ENCODE measurements around the gene ZNF175.

Gene ZNF175

GRCh38 chr19:51570962-51571575 lies at the start of gene ZNF175:
TSS of gene ZNF175 (plus strand) at chr19:51571283. CDS start at chr19:51573330, 2,047 bp downstream.
- peak; percentile 90 for DNase-seq

GRCh38 chr19:51521357-51521756 lies 49.7 kb upstream of the ZNF175 start:
- no peak for DNase-seq

DNA sequence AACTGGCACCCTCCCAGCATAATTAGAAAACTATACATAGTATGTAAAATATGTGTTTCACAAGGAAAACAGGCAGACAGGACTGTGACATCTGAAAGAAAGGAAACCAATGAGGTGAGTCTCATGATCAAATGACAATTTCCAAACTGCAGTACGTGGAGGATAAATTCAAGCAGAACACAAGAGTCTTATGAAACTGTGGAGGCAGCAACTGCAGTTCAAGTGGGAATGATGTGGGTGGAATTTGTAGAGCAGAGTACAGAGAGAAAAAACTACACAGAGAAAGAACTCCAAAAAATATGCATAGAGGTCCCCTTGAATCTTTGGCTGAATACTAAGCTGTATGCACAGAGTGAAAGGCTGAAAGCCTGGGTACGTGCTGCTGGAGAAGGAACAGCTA lies 49.3 kb upstream of the ZNF175 start:
- DNase-seq = no peak

GRCh38 chr19:51524666-51525264 lies 46.3 kb upstream of the ZNF175 start:
- DNase-seq = no peak

DNA sequence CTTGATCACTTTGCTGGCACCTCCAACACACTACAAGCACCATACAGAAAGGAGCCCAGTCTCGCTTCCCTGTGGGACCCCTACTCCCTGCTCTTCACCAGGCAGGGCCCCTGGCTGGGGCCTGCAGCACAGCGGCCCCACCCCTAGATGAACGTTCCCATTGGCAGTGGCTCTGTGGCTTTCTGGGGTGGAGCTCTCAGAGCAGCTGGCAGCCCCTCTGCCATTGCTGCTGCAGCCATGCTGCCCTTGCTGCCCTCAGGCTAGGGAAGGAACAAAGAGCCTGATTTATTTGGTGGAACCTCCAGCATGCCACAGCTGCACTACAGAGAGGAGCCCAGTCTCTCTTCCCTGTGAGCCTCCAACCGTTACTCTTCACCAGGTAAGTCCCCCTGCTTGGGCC lies 45.4 kb upstream of the ZNF175 start:
- DNase-seq = no peak

- no peak for DNase-seq
Measured at GRCh38 chr19:51529301-51529700, 41.8 kb upstream of the ZNF175 start.

DNA sequence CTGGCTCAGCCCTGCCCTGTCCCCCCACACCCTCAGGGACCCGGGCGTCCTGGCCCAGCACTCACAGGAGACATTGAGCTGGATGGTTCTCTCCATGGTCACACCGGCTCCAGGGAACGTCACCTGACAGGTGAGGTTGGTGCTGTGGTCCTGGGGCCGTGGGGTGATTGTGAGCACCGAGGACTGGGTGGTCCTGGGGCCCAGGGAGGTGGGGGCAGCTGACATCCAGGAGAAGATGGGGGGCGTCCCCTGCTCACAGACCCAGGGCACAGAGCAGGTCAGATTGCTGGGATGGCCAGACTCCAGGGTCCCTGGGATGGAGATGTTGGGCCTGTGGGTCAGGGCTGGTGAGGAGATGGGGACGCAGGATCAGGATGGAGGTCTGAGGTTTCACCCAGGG lies 40.5 kb upstream of the ZNF175 start:
- DNase-seq = no peak

GRCh38 chr19:51531349-51532315 lies 39.5 kb upstream of the ZNF175 start, which contains the start of gene SIGLEC6:
TSS of gene SIGLEC6 (minus strand) at chr19:51531670. CDS start at chr19:51531648, 22 bp downstream.
- DNase-seq = peak; percentile 37

GRCh38 chr19:51535535-51535934 lies 35.5 kb upstream of the ZNF175 start:
- no peak for DNase-seq

GRCh38 chr19:51539821-51540366 lies 31.2 kb upstream of the ZNF175 start:
- DNase-seq = no peak

DNA sequence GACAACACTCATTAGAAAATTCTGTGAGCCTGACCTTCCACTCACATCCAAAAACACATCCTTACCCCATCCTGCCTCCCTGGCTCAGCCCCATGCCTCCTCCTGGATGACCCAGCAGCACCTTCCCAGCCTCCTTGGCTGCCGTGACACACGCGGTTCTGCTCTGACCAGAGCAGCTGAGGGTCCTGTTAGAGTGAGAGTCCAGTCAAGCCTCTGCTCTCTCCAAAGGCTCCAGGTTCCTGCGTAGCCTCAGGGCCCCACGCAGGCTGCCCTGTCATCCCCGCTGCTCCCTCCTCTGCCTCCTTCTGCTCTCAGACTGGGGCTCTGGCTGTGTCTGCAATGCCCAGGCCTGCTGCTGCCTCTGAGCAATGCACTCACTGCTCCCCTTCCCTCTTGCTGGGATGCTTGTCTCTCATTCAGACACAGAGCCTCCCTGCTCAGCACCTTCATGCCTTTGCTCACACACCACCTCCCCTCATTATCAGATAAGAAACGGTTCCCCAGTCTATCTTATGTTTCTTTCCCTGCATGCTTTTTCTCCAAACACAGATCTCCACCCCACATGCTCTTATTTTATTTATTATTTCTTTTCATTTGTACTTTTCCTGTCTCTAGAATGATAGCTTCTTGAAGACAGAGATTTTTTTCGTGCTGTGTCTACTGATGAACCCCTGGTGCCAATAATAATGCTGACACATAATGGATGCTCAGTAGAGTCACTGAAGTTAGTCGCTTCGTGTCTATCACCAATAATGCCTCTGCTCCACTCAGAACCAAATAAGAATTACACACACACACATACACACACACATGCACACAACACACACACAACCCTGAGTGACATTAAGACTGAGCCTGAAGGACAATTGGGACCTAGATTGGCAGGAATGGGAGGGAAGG lies 29.4 kb upstream of the ZNF175 start:
- DNase-seq = no peak

- DNase-seq = no peak
Measured at GRCh38 chr19:51542699-51543098, 28.4 kb upstream of the ZNF175 start.

DNA sequence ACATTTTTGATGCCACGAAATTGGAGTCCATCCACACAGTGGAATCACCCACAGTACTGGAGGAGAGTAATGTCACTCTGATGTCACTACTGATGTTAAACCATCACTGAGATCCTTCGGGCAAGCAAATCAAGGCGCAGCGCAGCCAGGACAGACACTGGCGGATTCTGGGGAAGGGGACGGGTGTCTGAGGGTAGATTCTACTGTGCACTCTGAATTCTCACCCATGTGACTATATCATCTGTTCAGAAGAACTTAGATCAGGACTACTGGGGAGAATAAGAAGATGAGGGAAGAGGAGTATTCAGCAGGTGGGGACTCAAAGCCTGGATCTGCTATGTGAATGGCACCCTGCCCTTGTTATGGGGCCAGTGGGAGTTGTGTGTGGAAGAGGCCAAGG lies 27.0 kb upstream of the ZNF175 start:
- DNase-seq = no peak

- DNase-seq = no peak
Measured at GRCh38 chr19:51546107-51546649, 24.9 kb upstream of the ZNF175 start.

GRCh38 chr19:51546650-51547396 lies 24.3 kb upstream of the ZNF175 start:
- no peak for DNase-seq

- DNase-seq = no peak
Measured at GRCh38 chr19:51547397-51548212, 23.5 kb upstream of the ZNF175 start.

- DNase-seq = no peak
Measured at GRCh38 chr19:51548213-51548651, 22.9 kb upstream of the ZNF175 start.

- DNase-seq = no peak
Measured at GRCh38 chr19:51548891-51549305, 22.2 kb upstream of the ZNF175 start.

DNA sequence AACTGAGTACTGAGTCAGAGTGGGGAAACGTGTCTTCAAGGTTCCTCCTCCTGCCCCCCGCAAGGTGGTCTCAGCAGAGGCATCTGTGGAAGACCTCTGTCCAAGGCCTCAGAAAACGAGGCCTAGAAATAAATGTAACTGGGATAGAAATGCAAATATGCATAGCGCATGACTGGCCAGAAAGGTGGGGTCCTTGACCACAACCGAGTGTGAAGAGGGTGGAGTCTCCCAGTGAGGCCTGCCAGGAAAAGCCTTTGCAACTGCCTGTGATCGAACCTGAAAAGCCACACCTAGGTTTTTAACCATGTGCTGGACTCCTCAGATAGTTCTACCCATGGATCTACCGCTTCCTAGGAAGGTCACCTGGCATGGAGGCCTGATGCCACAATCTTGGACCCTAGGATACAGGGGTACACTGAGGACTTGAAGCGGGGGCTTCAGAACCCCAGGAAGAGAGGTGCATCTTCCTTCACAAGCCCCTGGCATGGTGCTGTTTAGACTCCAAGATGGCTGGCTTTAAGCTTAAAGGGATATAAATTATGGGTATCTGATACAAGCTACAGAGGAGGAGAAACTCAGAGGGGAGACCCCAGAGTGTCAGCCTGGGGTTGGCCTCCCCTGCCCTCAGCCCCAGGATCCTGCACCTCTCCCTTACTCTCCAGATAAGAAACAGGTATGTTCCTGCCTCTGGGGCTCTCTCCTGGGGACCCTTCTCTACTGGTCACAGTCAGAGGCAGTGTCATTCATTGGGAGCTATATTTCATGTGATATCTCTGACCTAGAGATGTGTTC lies 21.4 kb upstream of the ZNF175 start:
- no peak for DNase-seq
